Tibial artery (tissue), 4 donors: ENCODE data around the gene DSN1.
A peak's percentile ranks its signal among the peaks of the same experiment; 100 is the strongest.

Source experiments
- DNase-seq, 2 donors: peaks; one replicate each; pipeline ENCODE4 v3.0.0-alpha.2; 2019
- H3K27ac ChIP-seq, 2 donors: fragments of 200-600 bp; sonication (generic) in 1 of 2; 1 replicate in 1 of 2; 2 replicates in 1 of 2; pipeline ENCODE4 v1.5.1; 2018 to 2019; ENCODE audit warnings: mild to moderate bottlenecking in 1 of 2
- H3K27me3 ChIP-seq, 2 donors: fragments of 200-600 bp; sonication (generic) in 1 of 2; one replicate each; pipeline versions ENCODE4 v1.5.1 to v1.6.0; 2016 to 2019
- H3K36me3 ChIP-seq, 3 donors: fragments of 200-600 bp; sonication (generic) in 2 of 3; one replicate each; pipeline ENCODE4 v1.5.1; 2016 to 2019; ENCODE audit warnings: mild to moderate bottlenecking in 2 of 3
- H3K4me1 ChIP-seq, 4 donors: fragments of 200-600 bp; sonication (generic) in 2 of 4; 1 replicate in 3 of 4; 2 replicates in 1 of 4; pipeline ENCODE4 v1.5.1; 2016 to 2019
- H3K4me3 ChIP-seq, 2 donors: fragments of 200-600 bp; sonication (generic) in 1 of 2; 1 replicate in 1 of 2; 2 replicates in 1 of 2; pipeline ENCODE4 v1.5.1; 2018 to 2019; ENCODE audit warnings: mild to moderate bottlenecking in 2 of 2
- H3K9me3 ChIP-seq, 3 donors: fragments of 200-600 bp; sonication (generic) in 1 of 3; one replicate each; pipeline ENCODE4 v1.5.1; 2016 to 2019
- intact Hi-C: fragments of 100-400 bp; cut with DNase I; formaldehyde crosslinking; loops from one replicate; pipeline ENCODE4 v1.15.0; 2023; ENCODE audit warnings: low total_unique reads
- TF ChIP-seq, protein P1 (sequence below), 2 experiments: fragments of 200-600 bp in 1 of 2; fragments of 450-650 bp in 1 of 2; IDR thresholded peaks; one replicate each; pipeline ENCODE4 v1.5.1; 2017 to 2019; ENCODE audit warnings: antibody characterized with exemption in 2 of 2, mild to moderate bottlenecking in 1 of 2, moderate library complexity in 1 of 2

The DSN1 gene

DNA sequence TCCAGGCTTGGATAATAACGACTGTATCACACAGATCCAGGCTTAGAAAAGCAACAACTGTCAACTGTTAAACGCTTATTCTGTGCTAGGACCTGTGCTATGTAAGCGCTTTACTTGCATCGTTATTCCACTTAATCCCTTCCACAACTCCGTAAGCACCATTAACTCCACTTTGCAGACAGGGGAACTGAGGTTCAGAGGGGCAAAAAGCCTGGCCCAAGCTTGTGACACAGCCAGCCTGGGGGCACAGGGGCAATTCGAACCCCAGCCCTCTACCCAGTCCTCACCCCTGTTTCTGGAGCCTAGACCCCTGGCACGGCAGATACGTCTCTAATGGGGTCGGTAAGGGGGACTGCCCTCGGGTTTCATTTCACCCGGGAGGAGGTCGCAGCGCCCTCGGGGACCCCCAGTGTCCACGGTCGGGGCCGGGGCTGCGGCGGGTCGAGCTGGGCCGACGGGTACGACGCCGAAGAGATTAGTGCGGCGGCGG, 411 bp downstream of the DSN1 start:
- intact Hi-C loops: loop anchor here (5.0 kb wide), 1 partner anchor 89 kb away; a partner anchor contains a TSS
- Histone ChIP-seq H3K9me3 (no peaks in the 10 kb centered on the region), H3K4me3 (peak overlapping the region; percentile 71 to 77), H3K4me1 (peaks cover 0 to 26% (median 15%) of the 10 kb centered on the region in 4 donors), H3K27ac (peak overlapping the region; percentile 95 to 97), H3K27me3 (no peaks in the 10 kb centered on the region), H3K36me3 (no peaks in the 10 kb centered on the region)
- TF ChIP-seq, protein P1, sequence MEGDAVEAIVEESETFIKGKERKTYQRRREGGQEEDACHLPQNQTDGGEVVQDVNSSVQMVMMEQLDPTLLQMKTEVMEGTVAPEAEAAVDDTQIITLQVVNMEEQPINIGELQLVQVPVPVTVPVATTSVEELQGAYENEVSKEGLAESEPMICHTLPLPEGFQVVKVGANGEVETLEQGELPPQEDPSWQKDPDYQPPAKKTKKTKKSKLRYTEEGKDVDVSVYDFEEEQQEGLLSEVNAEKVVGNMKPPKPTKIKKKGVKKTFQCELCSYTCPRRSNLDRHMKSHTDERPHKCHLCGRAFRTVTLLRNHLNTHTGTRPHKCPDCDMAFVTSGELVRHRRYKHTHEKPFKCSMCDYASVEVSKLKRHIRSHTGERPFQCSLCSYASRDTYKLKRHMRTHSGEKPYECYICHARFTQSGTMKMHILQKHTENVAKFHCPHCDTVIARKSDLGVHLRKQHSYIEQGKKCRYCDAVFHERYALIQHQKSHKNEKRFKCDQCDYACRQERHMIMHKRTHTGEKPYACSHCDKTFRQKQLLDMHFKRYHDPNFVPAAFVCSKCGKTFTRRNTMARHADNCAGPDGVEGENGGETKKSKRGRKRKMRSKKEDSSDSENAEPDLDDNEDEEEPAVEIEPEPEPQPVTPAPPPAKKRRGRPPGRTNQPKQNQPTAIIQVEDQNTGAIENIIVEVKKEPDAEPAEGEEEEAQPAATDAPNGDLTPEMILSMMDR (IDR thresholded peaks at IDR 0.05): no peak
- no peak for DNase-seq

GRCh38 chr20:36770680-36771079, 2.9 kb downstream of the DSN1 start:
- H3K27ac ChIP-seq: no peak overlapping the region
- intact Hi-C loops: loop anchor here (5.0 kb wide), 1 partner anchor 92 kb away; a partner anchor contains a TSS
- H3K36me3 ChIP-seq: peaks cover 0 to 5% (median 0%) of the 10 kb centered on the region in 3 donors
- peak in 1 of 2 donors; percentile 20 for DNase-seq
- H3K27me3 ChIP-seq: no peaks in the 10 kb centered on the region
- no peak overlapping the region for H3K4me3 ChIP-seq
- H3K4me1 ChIP-seq: peaks cover 0 to 26% (median 15%) of the 10 kb centered on the region in 4 donors
- TF ChIP-seq, protein P1 (IDR thresholded peaks at IDR 0.05): no peak
- no peaks in the 10 kb centered on the region for H3K9me3 ChIP-seq

DNA sequence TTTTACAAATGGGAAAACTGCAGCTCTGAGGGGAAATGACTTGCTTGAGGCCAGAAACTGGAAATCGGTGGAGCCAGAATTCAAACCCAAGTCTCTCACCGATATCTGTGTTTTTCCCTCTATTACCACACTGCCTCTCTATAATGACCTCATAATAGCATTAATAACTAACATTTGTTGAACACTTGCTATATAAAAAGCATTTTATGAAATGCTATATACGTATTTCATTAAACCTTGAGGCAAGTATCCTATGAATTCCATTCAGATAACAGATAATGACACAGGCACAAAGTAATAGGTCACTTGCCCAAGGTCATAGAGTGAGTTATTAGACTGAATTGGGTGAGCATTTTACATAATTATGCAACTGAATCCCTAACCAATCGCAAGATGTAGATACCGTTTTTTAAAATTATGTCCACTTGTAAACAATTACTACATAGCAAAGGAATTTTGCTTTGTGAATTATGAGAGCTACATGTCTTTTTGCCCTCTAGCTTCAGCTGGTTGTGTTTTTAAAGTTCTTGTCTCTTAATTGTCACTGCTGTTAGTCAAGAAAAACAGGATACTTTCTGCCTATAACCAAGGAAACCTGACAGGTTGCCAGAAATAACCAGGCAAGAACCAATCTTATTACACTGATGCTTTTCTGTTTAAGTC, 4.7 kb downstream of the DSN1 start:
- H3K27ac ChIP-seq: peak overlapping the region; percentile 21 to 43
- H3K9me3 ChIP-seq: no peaks in the 10 kb centered on the region
- intact Hi-C loops: no loop called here
- H3K4me3 ChIP-seq: no peak overlapping the region
- H3K36me3 ChIP-seq: peaks cover 0 to 5% (median 0%) of the 10 kb centered on the region in 3 donors
- no peak for DNase-seq
- H3K4me1 ChIP-seq: peaks cover 0 to 16% (median 7%) of the 10 kb centered on the region in 4 donors
- TF ChIP-seq, protein P1 (IDR thresholded peaks at IDR 0.05): no peak
- H3K27me3 ChIP-seq: no peaks in the 10 kb centered on the region

DNA sequence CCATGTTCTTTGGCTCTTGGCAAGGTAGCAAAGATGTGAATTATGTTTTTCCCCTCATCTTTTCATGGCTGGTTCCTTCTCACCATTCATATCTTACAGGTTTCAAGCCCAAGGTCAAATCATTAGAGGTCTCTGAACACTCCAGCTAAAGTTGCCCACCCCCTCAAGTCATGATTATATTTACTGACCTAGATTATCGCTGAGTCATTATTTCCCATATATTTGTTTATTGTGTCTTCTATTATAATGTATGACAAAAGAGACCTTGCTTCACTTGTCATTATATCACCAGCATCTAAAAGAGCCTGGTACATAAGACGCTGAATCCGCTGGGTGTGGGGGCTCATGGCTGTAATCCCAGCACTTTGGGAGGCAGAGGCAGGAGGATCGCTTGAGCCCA, 12.4 kb downstream of the DSN1 start:
- Histone ChIP-seq H3K4me1 (no peaks in the 10 kb centered on the region), H3K27me3 (no peaks in the 10 kb centered on the region), H3K36me3 (peaks cover 0 to 20% (median 0%) of the 10 kb centered on the region in 3 donors), H3K9me3 (no peaks in the 10 kb centered on the region), H3K27ac (no peak overlapping the region), H3K4me3 (no peak overlapping the region)
- TF ChIP-seq, protein P1 (IDR thresholded peaks at IDR 0.05): no peak
- intact Hi-C loops: no loop called here
- no peak for DNase-seq

DNA sequence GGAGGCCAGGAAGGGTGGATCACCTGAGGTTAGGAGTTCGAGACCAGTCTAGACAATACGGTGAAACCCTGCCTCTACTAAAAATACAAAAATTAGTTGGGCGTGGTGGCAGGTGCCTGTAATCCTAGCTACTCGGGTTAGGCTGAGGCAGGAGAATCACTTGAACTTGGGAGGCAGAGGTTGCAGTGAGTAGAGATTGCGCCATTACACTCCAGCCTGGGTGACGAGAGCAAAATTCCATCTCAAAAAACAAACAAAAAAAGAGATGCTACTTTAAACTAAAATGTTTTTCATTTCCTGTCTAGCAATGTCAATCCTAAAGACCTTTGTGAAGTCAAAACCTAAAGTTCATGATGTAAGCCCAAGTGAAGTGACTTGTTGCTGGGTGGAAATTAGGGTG, 12.9 kb downstream of the DSN1 start:
- no peak for DNase-seq
- Histone ChIP-seq H3K36me3 (peaks cover 0 to 24% (median 0%) of the 10 kb centered on the region in 3 donors), H3K4me1 (no peaks in the 10 kb centered on the region), H3K27ac (no peak overlapping the region), H3K27me3 (no peaks in the 10 kb centered on the region), H3K4me3 (no peak overlapping the region), H3K9me3 (no peaks in the 10 kb centered on the region)
- intact Hi-C loops: no loop called here
- TF ChIP-seq, protein P1 (IDR thresholded peaks at IDR 0.05): no peak
